ENCODE results near the gene ANKFY1.

Gene ANKFY1

GRCh38 chr17:4118015-4118743 is 145.6 kb downstream of the ANKFY1 start:
- H3K9me3 ChIP-seq (ENCODE audit: control insufficient read depth, insufficient read depth, low read depth, low read length) = no peaks in the 10 kb centered on the region
- no peak overlapping the region for H3K9ac ChIP-seq (ENCODE audit: low read length)
- no peak overlapping the region for H3K27ac ChIP-seq (ENCODE audit: low read depth, low read length)
- H3K4me1 ChIP-seq (ENCODE audit: control insufficient read depth, insufficient read depth, low read length) = no peaks in the 10 kb centered on the region
- H3K4me3 ChIP-seq (ENCODE audit: low read depth, low read length) = no peak overlapping the region
- no peaks in the 10 kb centered on the region for H3K27me3 ChIP-seq (ENCODE audit: control insufficient read depth, insufficient read depth, low read length)
- peaks cover 52% of the 10 kb centered on the region for H3K36me3 ChIP-seq (ENCODE audit: control insufficient read depth, insufficient read depth, low read length)

GRCh38 chr17:4116516-4116915 is 147.3 kb downstream of the ANKFY1 start:
- H3K9me3 ChIP-seq (ENCODE audit: control insufficient read depth, insufficient read depth, low read depth, low read length) = no peaks in the 10 kb centered on the region
- no peaks in the 10 kb centered on the region for H3K27me3 ChIP-seq (ENCODE audit: control insufficient read depth, insufficient read depth, low read length)
- H3K36me3 ChIP-seq (ENCODE audit: control insufficient read depth, insufficient read depth, low read length) = peaks cover 51% of the 10 kb centered on the region
- H3K27ac ChIP-seq (ENCODE audit: low read depth, low read length) = no peak overlapping the region
- H3K9ac ChIP-seq (ENCODE audit: low read length) = no peak overlapping the region
- H3K4me1 ChIP-seq (ENCODE audit: control insufficient read depth, insufficient read depth, low read length) = no peaks in the 10 kb centered on the region
- H3K4me3 ChIP-seq (ENCODE audit: low read depth, low read length) = no peak overlapping the region

Data from HUES6 (cell line).